GM20000 (cell line): ENCODE data around the gene ABCD3.

Experiments used
- DNase-seq: peaks from one replicate; pipeline ENCODE4 v3.0.0; 2012; ENCODE audit warnings: low spot score
- TF ChIP-seq, protein P1 (sequence below): IDR thresholded peaks from 2 replicates; pipeline ENCODE4 v1.5.1; 2012; ENCODE audit warnings: mild to moderate bottlenecking, control low read depth; ENCODE audit errors: extremely low read depth, missing control alignments

The ABCD3 gene

DNA sequence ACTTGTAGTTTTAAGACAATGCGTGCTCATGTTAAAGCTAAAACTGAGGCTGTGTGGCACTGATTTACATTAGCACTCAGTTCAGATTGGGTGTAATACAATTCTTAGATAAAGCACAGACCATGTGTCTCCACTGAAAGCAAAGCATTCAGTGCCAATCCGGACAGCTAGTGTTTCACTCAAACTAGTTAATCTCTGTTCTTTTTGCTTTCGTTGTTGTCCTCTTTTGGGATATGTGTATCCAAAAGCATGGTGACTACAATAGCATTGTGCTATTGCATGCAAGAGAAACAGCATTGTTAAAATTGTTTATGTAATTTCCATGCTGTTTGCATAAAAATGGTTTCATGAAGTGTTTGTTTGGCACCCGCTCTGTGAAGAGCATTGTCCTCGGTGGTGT, 68.8 kb downstream of the ABCD3 start:
- no peak for DNase-seq
- TF ChIP-seq, protein P1, sequence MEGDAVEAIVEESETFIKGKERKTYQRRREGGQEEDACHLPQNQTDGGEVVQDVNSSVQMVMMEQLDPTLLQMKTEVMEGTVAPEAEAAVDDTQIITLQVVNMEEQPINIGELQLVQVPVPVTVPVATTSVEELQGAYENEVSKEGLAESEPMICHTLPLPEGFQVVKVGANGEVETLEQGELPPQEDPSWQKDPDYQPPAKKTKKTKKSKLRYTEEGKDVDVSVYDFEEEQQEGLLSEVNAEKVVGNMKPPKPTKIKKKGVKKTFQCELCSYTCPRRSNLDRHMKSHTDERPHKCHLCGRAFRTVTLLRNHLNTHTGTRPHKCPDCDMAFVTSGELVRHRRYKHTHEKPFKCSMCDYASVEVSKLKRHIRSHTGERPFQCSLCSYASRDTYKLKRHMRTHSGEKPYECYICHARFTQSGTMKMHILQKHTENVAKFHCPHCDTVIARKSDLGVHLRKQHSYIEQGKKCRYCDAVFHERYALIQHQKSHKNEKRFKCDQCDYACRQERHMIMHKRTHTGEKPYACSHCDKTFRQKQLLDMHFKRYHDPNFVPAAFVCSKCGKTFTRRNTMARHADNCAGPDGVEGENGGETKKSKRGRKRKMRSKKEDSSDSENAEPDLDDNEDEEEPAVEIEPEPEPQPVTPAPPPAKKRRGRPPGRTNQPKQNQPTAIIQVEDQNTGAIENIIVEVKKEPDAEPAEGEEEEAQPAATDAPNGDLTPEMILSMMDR: no peak

DNA sequence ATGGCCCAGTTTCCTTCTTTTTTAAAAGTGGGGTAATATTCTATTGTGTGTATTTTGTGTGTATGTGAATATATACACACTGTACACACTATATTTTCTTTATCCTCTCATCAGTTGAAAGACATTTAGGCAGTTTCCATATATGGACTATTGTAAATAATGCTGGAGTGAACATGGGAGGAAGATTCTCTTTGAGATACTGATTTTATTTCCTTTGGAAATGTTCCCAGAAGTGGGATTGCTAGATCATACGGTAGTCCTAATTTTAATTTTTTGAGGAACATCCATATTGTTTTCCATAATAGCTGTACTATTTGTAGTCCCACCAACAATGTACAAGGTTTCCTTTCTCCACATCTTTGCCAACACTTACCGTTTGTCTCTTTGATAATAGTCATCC, 72.4 kb downstream of the ABCD3 start:
- no peak for DNase-seq
- TF ChIP-seq, protein P1: no peak

DNA sequence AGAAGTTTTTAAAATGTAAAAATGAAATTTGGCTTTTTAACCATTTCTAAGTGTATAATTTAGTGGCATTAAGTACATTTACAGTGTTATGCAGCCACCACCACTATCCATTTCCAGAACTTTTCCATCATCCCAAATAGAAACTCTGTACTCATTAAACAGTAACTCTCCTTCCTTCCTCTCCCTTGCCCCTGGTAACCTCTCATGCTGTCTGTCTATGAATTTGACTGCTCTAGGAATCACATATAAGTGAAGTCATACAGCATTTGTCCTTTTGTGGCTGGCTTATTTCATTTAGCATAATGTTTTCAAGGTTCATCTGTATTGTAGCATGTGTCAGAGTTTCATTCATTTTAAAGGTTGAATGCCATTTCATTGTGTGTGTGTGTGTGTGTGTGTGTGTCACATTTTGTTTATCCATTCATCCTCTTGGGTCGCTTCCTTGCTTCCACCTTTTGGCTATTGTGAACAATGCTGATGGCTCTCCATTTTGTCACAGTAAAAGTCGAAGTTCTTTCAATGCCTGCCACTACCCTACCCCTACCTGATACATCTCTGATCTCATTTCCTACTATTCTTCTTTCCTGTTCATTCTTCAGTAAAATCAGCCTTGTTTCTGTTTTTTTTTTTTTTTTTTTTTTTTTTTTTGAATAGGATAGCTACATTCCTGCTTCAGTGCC, 78.0 kb downstream of the ABCD3 start:
- TF ChIP-seq, protein P1: no peak

DNA sequence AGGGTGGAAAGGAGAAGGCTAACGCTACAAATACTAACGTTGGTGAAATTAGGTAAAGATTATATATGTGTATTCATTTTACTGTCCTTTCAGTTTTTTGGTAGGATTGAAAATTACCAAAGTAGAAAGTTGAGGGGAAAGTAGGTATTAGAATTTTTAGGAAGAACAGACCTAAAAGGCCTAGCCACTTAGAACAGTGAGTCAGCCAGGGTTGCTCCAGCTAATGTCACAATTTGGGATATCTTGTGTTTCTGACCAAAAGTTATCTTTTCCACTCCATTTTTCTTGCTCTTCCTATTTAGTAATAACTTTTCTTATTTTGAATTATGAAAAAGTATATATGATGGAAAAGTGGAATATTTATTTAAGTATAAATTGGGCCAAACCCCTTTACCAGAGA, 83.2 kb downstream of the ABCD3 start:
- no peak for DNase-seq
- TF ChIP-seq, protein P1: no peak

More for the DNA sequence above, 78.0 kb downstream of the ABCD3 start:
- DNase-seq: no peak

DNA sequence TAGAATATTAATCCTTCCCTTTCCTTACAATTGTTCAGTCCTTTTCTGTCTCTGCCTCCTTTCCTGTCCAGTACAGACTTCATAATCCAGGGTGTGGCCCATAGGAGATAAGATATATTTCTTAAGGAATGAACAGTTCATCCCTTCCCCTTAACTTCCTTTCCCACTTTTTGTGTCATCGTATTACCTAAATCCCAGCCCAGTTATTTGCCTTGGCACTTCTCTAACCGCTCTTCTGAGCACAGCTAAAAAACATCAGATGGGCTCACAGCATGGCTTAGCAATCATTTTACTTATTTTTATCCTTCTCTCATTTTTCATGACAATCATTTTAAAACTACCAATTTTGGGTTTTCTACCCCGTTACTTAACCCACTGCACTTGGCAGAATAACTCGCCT, 83.7 kb downstream of the ABCD3 start:
- TF ChIP-seq, protein P1: no peak
- DNase-seq: no peak

DNA sequence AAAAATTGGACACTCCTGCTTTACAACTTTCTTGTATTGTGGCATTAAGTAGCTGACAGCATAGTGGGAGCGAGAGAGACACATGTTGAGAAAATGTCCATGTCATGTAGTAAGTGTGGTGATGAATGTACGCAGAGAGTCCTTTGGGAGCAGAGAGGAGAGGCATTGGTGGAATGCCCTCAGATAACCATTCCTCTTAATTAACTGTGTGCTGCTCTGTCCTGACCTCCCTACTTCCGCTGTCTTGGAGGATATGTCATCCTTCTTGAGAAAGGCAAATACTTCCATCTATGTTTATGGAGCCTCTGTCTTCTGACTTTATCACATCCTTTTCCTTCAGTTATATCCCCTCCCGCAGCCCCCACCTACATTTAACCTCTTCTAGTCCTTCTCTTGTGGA, 85.0 kb downstream of the ABCD3 start:
- no peak for DNase-seq
- TF ChIP-seq, protein P1: no peak

DNA sequence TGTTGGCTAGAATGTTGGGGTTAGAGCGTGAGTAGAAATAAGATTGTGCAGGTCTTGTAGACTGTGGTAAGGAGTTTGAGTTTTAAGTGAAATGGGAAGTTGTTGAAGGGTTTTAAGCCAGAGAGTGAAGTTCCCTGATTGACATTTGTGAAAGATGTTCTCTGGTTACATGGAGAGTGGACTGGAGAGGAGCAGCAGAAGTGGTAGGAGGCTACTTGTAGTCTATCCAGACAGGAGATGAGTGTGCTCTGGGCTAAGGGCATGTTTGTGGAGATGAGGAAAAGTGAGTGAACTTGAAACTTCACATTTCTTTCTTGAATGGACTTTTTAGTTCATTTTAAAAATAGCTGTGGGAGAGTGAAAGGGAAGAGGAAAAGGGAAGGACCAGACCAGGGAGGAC, 86.4 kb downstream of the ABCD3 start:
- DNase-seq: no peak
- TF ChIP-seq, protein P1: no peak
